GM12878 (cell line): ENCODE results near the gene GSTA4.

Source experiments
- BHLHE40 ChIP-seq, 2 experiments: fragments of 450-650 bp in 1 of 2; IDR thresholded peaks; 2 replicates each; pipeline ENCODE4 v1.6.1; 2011 to 2017; ENCODE audit warnings: low read depth in 2 of 2, borderline replicate concordance in 1 of 2, improper control_type of control experiment in 1 of 2, low read length in 1 of 2, mild to moderate bottlenecking in 1 of 2
- CHD1 ChIP-seq: IDR thresholded peaks from 2 replicates; pipeline ENCODE4 v1.6.1; 2012; ENCODE audit warnings: low read depth, low read length, improper control_type of control experiment
- CTCF ChIP-seq, 3 experiments: IDR thresholded peaks in 2 of 3; conservative IDR thresholded peaks in 1 of 3; 2 replicates each; pipeline ENCODE4 v1.5.1; 2011; ENCODE audit warnings: low read depth in 3 of 3, low read length in 3 of 3, mild to moderate bottlenecking in 3 of 3, control low read depth in 2 of 3, moderate library complexity in 2 of 3, inconsistent platforms in 1 of 3, mixed read lengths in 1 of 3; ENCODE audit not compliant: control insufficient read depth in 2 of 3, insufficient read depth in 1 of 3; ENCODE audit errors: extremely low read depth in 1 of 3
- EP300 ChIP-seq, 2 experiments: fragments of 150-350 bp in 1 of 2; IDR thresholded peaks; 2 replicates each; pipeline ENCODE4 v1.6.1; 2011 to 2012; ENCODE audit warnings: low read depth in 2 of 2, low read length in 2 of 2, borderline replicate concordance in 1 of 2, improper control_type of control experiment in 1 of 2, inconsistent platforms in 1 of 2; ENCODE audit not compliant: control insufficient read depth in 1 of 2
- FOS ChIP-seq: IDR thresholded peaks from 3 replicates; pipeline ENCODE4 v1.6.1; 2011; ENCODE audit warnings: borderline replicate concordance; ENCODE audit not compliant: insufficient read length; ENCODE audit errors: extremely low read depth
- NR2F1 ChIP-seq: fragments of 450-650 bp; conservative IDR thresholded peaks from 2 replicates; pipeline ENCODE4 v1.6.1; 2017; ENCODE audit warnings: mild to moderate bottlenecking
- SMC3 ChIP-seq: IDR thresholded peaks from 2 replicates; pipeline ENCODE4 v1.6.1; 2011; ENCODE audit warnings: low read length, improper control_type of control experiment, borderline replicate concordance
- SPI1 ChIP-seq: IDR thresholded peaks from 2 replicates; pipeline ENCODE4 v1.6.1; 2011; ENCODE audit warnings: low read depth, mild to moderate bottlenecking, low read length, moderate library complexity, borderline replicate concordance; ENCODE audit not compliant: insufficient read depth
- ZNF274 ChIP-seq: IDR thresholded peaks from one replicate; pipeline ENCODE4 v1.8.0; 2011; ENCODE audit not compliant: insufficient read length, insufficient read depth
- TF ChIP-seq, protein P1 (sequence below): IDR thresholded peaks from 2 replicates; pipeline ENCODE4 v1.6.1; 2011; ENCODE audit warnings: low read depth, mild to moderate bottlenecking, low read length, moderate library complexity, borderline replicate concordance; ENCODE audit errors: extremely low read depth
- TF ChIP-seq, protein P2 (sequence below): IDR thresholded peaks from 2 replicates; pipeline ENCODE4 v1.6.1; 2012; ENCODE audit warnings: low read depth, low read length, improper control_type of control experiment

DNA sequence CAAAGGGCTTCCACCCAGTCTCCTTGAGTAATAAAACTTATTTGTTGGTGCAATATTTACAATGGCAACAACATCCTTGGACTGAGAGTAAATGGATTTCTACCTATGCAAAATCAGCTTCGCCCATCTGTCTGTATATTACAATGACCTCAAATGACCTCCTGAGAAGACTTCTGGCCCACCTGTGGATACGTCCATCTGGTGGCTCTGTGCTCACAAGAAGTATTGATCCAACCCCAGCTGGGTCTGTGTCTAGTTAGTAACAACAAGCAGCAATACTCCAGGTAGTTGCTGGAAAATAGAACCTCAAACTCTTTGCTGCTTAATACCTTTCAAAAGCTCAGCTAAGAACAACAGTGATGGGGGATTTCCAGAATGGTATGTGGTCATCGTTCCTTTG, 34.7 kb upstream of the GSTA4 start:
- TF ChIP-seq ZNF274 = no peak
- no peak for TF ChIP-seq SPI1
- no peak for TF ChIP-seq EP300 (IDR thresholded peaks at IDR 0.05; ENCODE audit: borderline replicate concordance in 1 of 2, control insufficient read depth in 1 of 2, low read depth in 2 of 2, low read length in 2 of 2)
- TF ChIP-seq FOS = no peak
- no peak for TF ChIP-seq CHD1
- TF ChIP-seq NR2F1 = no peak
- TF ChIP-seq CTCF (IDR thresholded peaks at IDR 0.05 in 2 of 3, conservative IDR thresholded peaks at IDR 0.05 in 1 of 3; ENCODE audit: control insufficient read depth in 2 of 3, extremely low read depth in 1 of 3, insufficient read depth in 1 of 3, low read depth in 3 of 3, low read length in 3 of 3) = no peak
- no peak for TF ChIP-seq SMC3
- TF ChIP-seq, protein P1, sequence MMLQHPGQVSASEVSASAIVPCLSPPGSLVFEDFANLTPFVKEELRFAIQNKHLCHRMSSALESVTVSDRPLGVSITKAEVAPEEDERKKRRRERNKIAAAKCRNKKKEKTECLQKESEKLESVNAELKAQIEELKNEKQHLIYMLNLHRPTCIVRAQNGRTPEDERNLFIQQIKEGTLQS = no peak
- TF ChIP-seq, protein P2, sequence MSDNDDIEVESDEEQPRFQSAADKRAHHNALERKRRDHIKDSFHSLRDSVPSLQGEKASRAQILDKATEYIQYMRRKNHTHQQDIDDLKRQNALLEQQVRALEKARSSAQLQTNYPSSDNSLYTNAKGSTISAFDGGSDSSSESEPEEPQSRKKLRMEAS = no peak
- no peak for TF ChIP-seq BHLHE40 (IDR thresholded peaks at IDR 0.05; ENCODE audit: borderline replicate concordance in 1 of 2, low read depth in 2 of 2, low read length in 1 of 2)
